ENCODE results near the gene ZMYM2. TPM values are rescaled to one million over a fixed set of nuclear protein-coding genes. Genes with fewer than 3 reads are reported as not detected.

Gene ZMYM2
- total RNA-seq, 1 experiment from 2014 or later: 91.1 TPM

- peaks cover 77% of the 10 kb centered on the region for H3K36me3 Mint-ChIP-seq (ENCODE audit: insufficient read depth, unreplicated experiment)
- Histone ChIP-seq H3K4me1 (peaks cover 16% of the 10 kb centered on the region), H3K36me3 (ENCODE audit: control insufficient read depth, insufficient read depth, low read length) (peaks cover 5% of the 10 kb centered on the region; the same call in 1 of the 2 replicates), H3K27me3 (replicated peaks; ENCODE audit: control insufficient read depth, insufficient read depth, low read length) (no peaks in the 10 kb centered on the region), H3K4me3 (ENCODE audit: low read depth, low read length) (no peak overlapping the region), H3K9me3 (no peaks in the 10 kb centered on the region)
- no peak overlapping the region for H3K27ac Mint-ChIP-seq (ENCODE audit: unreplicated experiment)
- no TSS peak for BruUV-seq (replicated peaks)
- no peak for TF ChIP-seq CTCF (IDR thresholded peaks at IDR 0.05; ENCODE audit: insufficient read depth in 1 of 2, low read depth in 1 of 2, low read length in 1 of 2, severe bottlenecking in 1 of 2, unreplicated experiment in 1 of 2)
- ChIA-PET POLR2A (no interaction called here), CTCF (interaction anchor here (1.3 kb wide), 1 partner anchor 52 kb away, joined by 4 read pairs; no protein-coding TSS in a partner anchor)
- no peak overlapping the region for H3K4me3 Mint-ChIP-seq (ENCODE audit: unreplicated experiment)
- H3K9me3 Mint-ChIP-seq (ENCODE audit: unreplicated experiment): no peaks in the 10 kb centered on the region
- no peaks in the 10 kb centered on the region for H3K27me3 Mint-ChIP-seq (ENCODE audit: insufficient read depth, unreplicated experiment)
- peaks cover 21% of the 10 kb centered on the region for H3K4me1 Mint-ChIP-seq (ENCODE audit: low read depth, unreplicated experiment)
- intact Hi-C loops (cut with micrococcal nuclease; ENCODE audit: unreplicated experiment): no loop called here
- no peak for DNase-seq
Measured at GRCh38 chr13:20074966-20075365, 116.4 kb downstream of the ZMYM2 start.

DNA sequence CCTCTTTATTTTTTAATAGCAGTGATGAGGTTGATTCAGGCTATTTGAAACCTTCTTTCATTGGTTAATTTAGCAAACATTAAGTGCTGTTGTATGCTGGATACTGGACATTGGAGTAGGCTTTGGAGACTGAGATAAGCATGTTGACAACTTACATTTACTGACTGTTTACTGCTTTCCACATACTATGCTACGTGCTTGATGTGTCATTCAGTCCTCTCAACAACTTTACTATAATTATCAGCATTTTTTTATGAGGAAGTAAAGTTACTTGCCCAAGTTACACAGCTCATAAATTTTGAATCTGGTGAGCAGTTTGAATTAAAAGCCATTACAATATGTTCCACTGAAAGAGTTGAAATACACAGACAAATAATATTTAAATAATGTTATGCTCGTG lies 118.6 kb downstream of the ZMYM2 start:
- Mint-ChIP-seq H3K9me3 (ENCODE audit: unreplicated experiment) (no peaks in the 10 kb centered on the region), H3K27ac (ENCODE audit: unreplicated experiment) (no peak overlapping the region), H3K4me1 (ENCODE audit: low read depth, unreplicated experiment) (peaks cover 21% of the 10 kb centered on the region), H3K36me3 (ENCODE audit: insufficient read depth, unreplicated experiment) (peaks cover 66% of the 10 kb centered on the region), H3K27me3 (ENCODE audit: insufficient read depth, unreplicated experiment) (no peaks in the 10 kb centered on the region), H3K4me3 (ENCODE audit: unreplicated experiment) (no peak overlapping the region)
- DNase-seq: no peak
- Histone ChIP-seq H3K36me3 (ENCODE audit: control insufficient read depth, insufficient read depth, low read length) (peaks cover 4% of the 10 kb centered on the region), H3K27me3 (replicated peaks; ENCODE audit: control insufficient read depth, insufficient read depth, low read length) (no peaks in the 10 kb centered on the region), H3K4me1 (peaks cover 16% of the 10 kb centered on the region), H3K9me3 (no peaks in the 10 kb centered on the region), H3K4me3 (ENCODE audit: low read depth, low read length) (no peak overlapping the region)
- BruUV-seq (replicated peaks): no TSS peak
- intact Hi-C loops (cut with micrococcal nuclease; ENCODE audit: unreplicated experiment): no loop called here
- TF ChIP-seq CTCF (IDR thresholded peaks at IDR 0.05; ENCODE audit: insufficient read depth in 1 of 2, low read depth in 1 of 2, low read length in 1 of 2, severe bottlenecking in 1 of 2, unreplicated experiment in 1 of 2): no peak
- CTCF ChIA-PET: no interaction called here
- POLR2A ChIA-PET: no interaction called here

DNA sequence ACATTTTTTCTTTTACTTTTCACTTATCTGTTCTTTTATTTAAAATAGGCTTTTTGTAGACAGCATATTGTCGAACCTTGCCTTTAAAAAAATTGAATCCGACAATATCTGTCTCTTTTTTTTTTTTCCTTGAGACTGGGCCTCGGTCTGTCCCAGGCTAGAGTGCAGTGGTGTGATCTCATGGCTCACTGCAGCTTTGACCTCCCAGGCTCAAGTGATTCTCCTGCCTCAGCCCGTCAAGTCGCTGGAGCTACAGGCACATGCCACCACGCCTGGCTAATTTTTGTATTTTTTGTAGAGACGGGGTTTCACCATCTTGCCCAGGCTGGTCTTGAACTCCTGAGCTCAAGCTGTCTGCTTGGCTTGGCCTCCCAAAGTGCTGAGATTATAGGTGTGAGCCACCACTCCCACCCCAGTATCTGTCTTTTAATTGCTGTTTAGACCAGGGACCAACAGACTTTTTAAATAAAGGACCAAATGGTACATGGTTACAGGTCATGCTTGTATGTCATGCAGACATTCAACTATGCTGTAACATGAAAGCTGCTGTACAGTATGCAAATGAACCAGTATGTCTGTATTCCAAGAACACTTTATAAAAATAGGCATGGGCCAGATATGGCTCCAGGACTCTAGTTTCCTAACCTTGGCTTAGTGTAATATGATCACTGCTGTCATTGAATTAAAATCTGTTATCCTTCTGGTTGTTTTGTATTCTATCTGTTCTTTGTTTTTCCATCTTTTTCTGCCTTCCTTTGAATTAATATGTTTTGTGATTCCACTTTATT lies 122.0 kb downstream of the ZMYM2 start:
- no peak overlapping the region for H3K4me3 ChIP-seq (ENCODE audit: low read depth, low read length)
- Mint-ChIP-seq H3K4me1 (ENCODE audit: low read depth, unreplicated experiment) (peaks cover 7% of the 10 kb centered on the region), H3K36me3 (ENCODE audit: insufficient read depth, unreplicated experiment) (peaks cover 51% of the 10 kb centered on the region), H3K27ac (ENCODE audit: unreplicated experiment) (no peak overlapping the region), H3K9me3 (ENCODE audit: unreplicated experiment) (no peaks in the 10 kb centered on the region), H3K4me3 (ENCODE audit: unreplicated experiment) (no peak overlapping the region), H3K27me3 (ENCODE audit: insufficient read depth, unreplicated experiment) (no peaks in the 10 kb centered on the region)
- no peaks in the 10 kb centered on the region for H3K9me3 ChIP-seq
- no peaks in the 10 kb centered on the region for H3K27me3 ChIP-seq (replicated peaks; ENCODE audit: control insufficient read depth, insufficient read depth, low read length)
- intact Hi-C loops (cut with micrococcal nuclease; ENCODE audit: unreplicated experiment): no loop called here
- CTCF ChIA-PET: no interaction called here
- no peak for DNase-seq
- H3K4me1 ChIP-seq: no peaks in the 10 kb centered on the region
- peaks cover 1% of the 10 kb centered on the region for H3K36me3 ChIP-seq (ENCODE audit: control insufficient read depth, insufficient read depth, low read length)
- POLR2A ChIA-PET: no interaction called here
- BruUV-seq (replicated peaks): no TSS peak
- TF ChIP-seq CTCF (IDR thresholded peaks at IDR 0.05; ENCODE audit: insufficient read depth in 1 of 2, low read depth in 1 of 2, low read length in 1 of 2, severe bottlenecking in 1 of 2, unreplicated experiment in 1 of 2): no peak

Data from Caco-2 (cell line).